HG03558 (cell line): ENCODE results near the gene ADGRL1.

Experiments used
- ATAC-seq: cut with Tn5 transposase; IDR thresholded peaks from one replicate; pipeline ENCODE4 v1.9.1; 2021; ENCODE audit warnings: moderate number of reproducible peaks; ENCODE audit not compliant: unreplicated experiment; ENCODE audit errors: extremely low read depth

Gene ADGRL1

GRCh38 chr19:14164724-14165493, 41.1 kb downstream of the ADGRL1 start:
- ATAC-seq, result no peak

- ATAC-seq, result no peak
These were observed 41.9 kb downstream of the ADGRL1 start for GRCh38 chr19:14164082-14164481.

- ATAC-seq, result no peak
These were observed 43.1 kb downstream of the ADGRL1 start for GRCh38 chr19:14162871-14163297.

- no peak for ATAC-seq
These were observed 44.7 kb downstream of the ADGRL1 start for GRCh38 chr19:14161305-14161704.

- no peak for ATAC-seq
These were observed 45.8 kb downstream of the ADGRL1 start for GRCh38 chr19:14160017-14160703.

- no peak for ATAC-seq
These were observed 46.9 kb downstream of the ADGRL1 start for GRCh38 chr19:14159059-14159458.

- no peak for ATAC-seq
These were observed 47.5 kb downstream of the ADGRL1 start for GRCh38 chr19:14158276-14159023.

GRCh38 chr19:14156971-14157717, 48.8 kb downstream of the ADGRL1 start:
- no peak for ATAC-seq

GRCh38 chr19:14156122-14156521, 49.8 kb downstream of the ADGRL1 start:
- ATAC-seq, result no peak

GRCh38 chr19:14155371-14155770, 50.6 kb downstream of the ADGRL1 start:
- no peak for ATAC-seq

GRCh38 chr19:14152713-14153112, 53.3 kb downstream of the ADGRL1 start:
- no peak for ATAC-seq

GRCh38 chr19:14150770-14151661, 55.0 kb downstream of the ADGRL1 start:
- ATAC-seq, result no peak

GRCh38 chr19:14150041-14150769, 55.8 kb downstream of the ADGRL1 start:
- no peak for ATAC-seq

- no peak for ATAC-seq
These were observed 56.4 kb downstream of the ADGRL1 start for GRCh38 chr19:14149509-14149994.

- no peak for ATAC-seq
These were observed 57.1 kb downstream of the ADGRL1 start for GRCh38 chr19:14148751-14149410.

- ATAC-seq, result no peak
These were observed 58.0 kb downstream of the ADGRL1 start for GRCh38 chr19:14147797-14148605.

GRCh38 chr19:14146789-14147216, 59.2 kb downstream of the ADGRL1 start:
- no peak for ATAC-seq
